Ovary (tissue), 9 donors: ENCODE measurements around the gene AUH. TPM values are rescaled to one million over a fixed set of nuclear protein-coding genes. Genes with fewer than 3 reads are reported as not detected.

ENCODE experiments used
- DNase-seq, 5 donors: peaks; one replicate each; pipeline ENCODE4 v3.0.0-alpha.2; 2019 to 2020
- H3K27ac ChIP-seq, 2 donors: fragments of 200-600 bp; one replicate each; pipeline versions ENCODE4 v1.5.1 to v1.8.0; 2019 to 2022
- H3K27me3 ChIP-seq: fragments of 200-600 bp; one replicate; pipeline ENCODE4 v1.8.0; 2022
- H3K36me3 ChIP-seq: fragments of 200-600 bp; sonication (generic); one replicate; pipeline ENCODE4 v1.5.1; 2019
- H3K4me1 ChIP-seq: one replicate; pipeline ENCODE4 v1.8.1; 2013; ENCODE audit warnings: mild to moderate bottlenecking, moderate library complexity; ENCODE audit not compliant: insufficient read depth
- H3K4me3 ChIP-seq: fragments of 200-600 bp; sonication (generic); one replicate; pipeline ENCODE4 v1.5.1; 2017
- H3K9me3 ChIP-seq, 2 donors: fragments of 200-600 bp in 1 of 2; sonication (generic) in 1 of 2; one replicate each; pipeline versions ENCODE4 v1.5.1 to v1.8.1; 2013 to 2019; ENCODE audit warnings: mild to moderate bottlenecking in 1 of 2, moderate library complexity in 1 of 2
- CTCF ChIP-seq, 3 donors: fragments of 450-650 bp in 2 of 3; fragments of 200-600 bp in 1 of 3; IDR thresholded peaks; one replicate each; pipeline versions ENCODE4 v1.5.1 to v1.8.0; 2016 to 2022; ENCODE audit warnings: antibody characterized with exemption in 3 of 3, mild to moderate bottlenecking in 1 of 3
- EP300 ChIP-seq: sonication (generic); formaldehyde crosslinking; IDR thresholded peaks from one replicate; pipeline ENCODE4 v1.6.1; 2017; ENCODE audit warnings: antibody characterized with exemption
- POLR2A ChIP-seq: fragments of 450-650 bp; IDR thresholded peaks from one replicate; pipeline ENCODE4 v1.6.1; 2017; ENCODE audit warnings: antibody characterized with exemption, mild to moderate bottlenecking, moderate library complexity
- WGBS, 3 donors: extraction: QIAGEN DNeasy Blood & Tissue Kit in 1 of 3; methylation state at CpG; one replicate each; pipeline versions ENCODE4 v1.1.5 to v1.1.7; 2013 to 2017; 5-methylcytosine and 5-hydroxymethylcytosine counted together
- intact Hi-C, 4 donors: fragments of 100-400 bp; cut with DNase I; formaldehyde crosslinking; loops; one replicate each; pipeline versions ENCODE4 v1.11.0 to v1.15.1; 2022 to 2023
- polyA plus RNA-seq, 2 donors: library from polyadenylated mRNA; stranded (reverse); fragments of 200-250 nt in 1 of 2; fragments of 350-450 nt in 1 of 2; fragmentation: Illumina TruSeq in 1 of 2; extraction: RNeasy Lipid Tissue Mini Kit (QIAGEN cat#74804) in 1 of 2; gene quantifications; one replicate each; pipeline ENCODE4 v1.2.3, GENCODE V29; 2013 to 2014
- total RNA-seq, 7 donors: library from RNA; depleted of rRNA in 2 of 7; stranded (reverse); fragments of >200 nt in 2 of 7; fragmentation: NEBNext Ultra II Directional in 3 of 7; extraction: Animal tissue kit (Norgen Biotek cat#: 25700) in 3 of 7; gene quantifications; one replicate each; pipeline versions ENCODE4 v1.1.0 to v1.2.4, GENCODE V29; 2016 to 2023
- donor health status: DM: no; HTN: no; CAD: no; lungs with moderate emphysema.
- donor health status: DM: no; HTN: no; CAD: no.
- donor health status: Bipolar disorder and iron deficiency.
- donor health status: DM: yes; HTN: yes; CAD: no.
- donor health status: DM: no; HTN: no; CAD: no.
- donor health status: DM: yes; HTN: yes; CAD: no.

Gene AUH
- total and polyA plus RNA-seq, 9 donors, result 12.0 to 48.5 (median 18.6) TPM

GRCh38 chr9:91271156-91271555, 90.6 kb downstream of the AUH start:
- no peak for DNase-seq
- WGBS, 3 donors, result 73 to 77% (median 77%) methylated on average over 2 of the region's 2 CpGs
- H3K27me3 ChIP-seq, result no peaks in the 10 kb centered on the region
- no peak overlapping the region for H3K4me3 ChIP-seq
- no peak overlapping the region for H3K27ac ChIP-seq
- no peaks in the 10 kb centered on the region for H3K4me1 ChIP-seq
- no peaks in the 10 kb centered on the region for H3K9me3 ChIP-seq
- intact Hi-C loops, result no loop called here
- TF ChIP-seq POLR2A (no peak), EP300 (no peak), CTCF (IDR thresholded peaks at IDR 0.05) (no peak)
- H3K36me3 ChIP-seq, result no peaks in the 10 kb centered on the region

- TF ChIP-seq CTCF (IDR thresholded peaks at IDR 0.05) (no peak), POLR2A (no peak), EP300 (no peak)
- no peaks in the 10 kb centered on the region for H3K27me3 ChIP-seq
- 60 to 63% (median 62%) methylated on average over 2 of the region's 2 CpGs for WGBS, 3 donors
Observed at GRCh38 chr9:91269907-91270491, 91.7 kb downstream of the AUH start.

GRCh38 chr9:91266448-91266847, 95.3 kb downstream of the AUH start:
- DNase-seq, result no peak
- Histone ChIP-seq H3K4me3 (no peak overlapping the region), H3K27ac (no peak overlapping the region), H3K9me3 (no peaks in the 10 kb centered on the region), H3K27me3 (no peaks in the 10 kb centered on the region), H3K36me3 (no peaks in the 10 kb centered on the region), H3K4me1 (no peaks in the 10 kb centered on the region)
- no peak for TF ChIP-seq EP300
- intact Hi-C loops, result no loop called here

More at GRCh38 chr9:91269907-91270491, 91.7 kb downstream of the AUH start:
- Histone ChIP-seq H3K36me3 (no peaks in the 10 kb centered on the region), H3K4me1 (no peaks in the 10 kb centered on the region), H3K9me3 (no peaks in the 10 kb centered on the region), H3K27ac (no peak overlapping the region), H3K4me3 (no peak overlapping the region)
- DNase-seq, result no peak
- intact Hi-C loops, result no loop called here

GRCh38 chr9:91265514-91265913, 96.2 kb downstream of the AUH start:
- H3K9me3 ChIP-seq, result no peaks in the 10 kb centered on the region
- no peak for TF ChIP-seq POLR2A
- no peak for TF ChIP-seq CTCF (IDR thresholded peaks at IDR 0.05)
- TF ChIP-seq EP300, result no peak
- no peaks in the 10 kb centered on the region for H3K4me1 ChIP-seq
- H3K36me3 ChIP-seq, result no peaks in the 10 kb centered on the region
- no peaks in the 10 kb centered on the region for H3K27me3 ChIP-seq
- H3K4me3 ChIP-seq, result no peak overlapping the region
- no peak overlapping the region for H3K27ac ChIP-seq
- intact Hi-C loops, result no loop called here
- 62 to 77% (median 66%) methylated on average over 5 of the region's 5 CpGs for WGBS, 3 donors
- DNase-seq, result no peak

GRCh38 chr9:91261417-91261816, 100.3 kb downstream of the AUH start:
- Histone ChIP-seq H3K36me3 (no peaks in the 10 kb centered on the region), H3K4me3 (no peak overlapping the region), H3K27ac (no peak overlapping the region), H3K27me3 (no peaks in the 10 kb centered on the region), H3K4me1 (no peaks in the 10 kb centered on the region), H3K9me3 (no peaks in the 10 kb centered on the region)
- DNase-seq, result no peak
- TF ChIP-seq EP300 (no peak), CTCF (IDR thresholded peaks at IDR 0.05) (no peak), POLR2A (no peak)
- intact Hi-C loops, result no loop called here
- 7 to 26% (median 12%) methylated on average over 1 of the region's 1 CpG for WGBS, 3 donors
